AML-193 (cell line): Measurements from ENCODE around the gene SULF2.
A peak's percentile ranks its signal among the peaks of the same experiment; 100 is the strongest.

ENCODE experiments used
- DNase-seq, 2 experiments: peaks; one replicate each; lab custom pipeline; 2025; lab: John Stamatoyannopoulos, UW

The SULF2 gene

DNA sequence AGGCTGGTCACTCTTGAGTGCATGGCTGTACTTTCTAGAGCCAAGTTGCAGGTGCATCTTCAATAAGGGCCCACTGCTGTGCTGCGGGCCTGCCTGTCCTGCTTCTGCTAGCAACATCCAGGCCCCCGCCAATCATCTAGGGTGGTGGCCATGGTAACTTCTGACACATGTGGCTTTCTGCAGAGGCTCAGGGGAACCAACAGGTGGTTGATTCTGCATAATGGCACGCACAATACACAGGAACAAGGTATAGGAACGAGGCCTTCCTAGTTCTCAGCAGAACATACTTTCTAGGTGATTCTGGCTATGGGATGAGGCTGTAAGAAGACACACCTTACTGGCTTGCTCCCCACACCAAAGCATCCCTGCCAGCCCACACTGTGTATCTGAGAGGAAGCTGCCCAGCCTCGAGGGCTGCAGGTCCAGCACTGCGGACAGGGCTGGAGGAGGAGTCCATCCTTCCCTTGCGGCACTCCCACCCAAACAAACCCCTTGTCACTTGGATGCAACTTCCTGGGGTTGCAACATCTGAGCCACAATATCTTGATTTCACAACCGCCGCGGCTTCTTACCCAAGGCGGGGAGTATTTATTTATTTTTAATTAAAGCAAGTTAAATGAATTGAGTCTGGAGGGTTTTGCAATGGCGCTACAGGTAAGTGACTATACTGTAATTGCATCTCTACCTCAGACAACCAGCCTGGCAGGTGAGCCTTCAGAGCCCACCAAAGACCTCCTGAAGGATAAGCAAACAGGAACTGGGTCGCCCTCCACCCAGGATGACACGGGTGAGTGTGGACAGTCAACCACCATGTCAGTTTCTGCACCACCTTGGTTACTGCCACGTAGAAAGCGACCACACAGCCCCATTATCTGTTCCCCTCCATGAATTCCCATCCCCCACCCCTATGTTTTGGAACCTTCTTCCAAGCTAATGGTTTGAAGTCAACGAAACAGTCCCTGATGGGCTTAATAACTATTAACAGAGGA lies 49.6 kb downstream of the SULF2 start:
- peak; percentile 79 to 92 for DNase-seq

DNA sequence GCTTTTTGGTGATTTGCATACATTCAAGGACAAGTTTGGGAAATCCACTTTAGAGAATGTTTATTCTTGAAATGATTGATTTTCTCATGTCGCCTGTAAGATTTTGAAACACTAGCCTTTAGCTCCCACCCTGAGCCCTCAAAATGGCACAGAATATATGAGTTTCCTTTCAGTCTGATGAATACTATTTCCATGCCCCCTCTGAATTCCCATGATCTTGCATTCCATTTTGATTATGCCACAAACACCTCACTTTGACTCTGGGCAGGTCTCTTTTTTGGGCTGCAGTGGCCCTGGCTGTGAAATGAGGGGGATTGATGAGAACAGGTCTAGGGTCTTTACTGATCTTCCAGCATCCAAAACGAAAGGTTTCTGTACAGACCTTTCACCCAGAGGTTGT lies 50.4 kb downstream of the SULF2 start:
- no peak for DNase-seq

DNA sequence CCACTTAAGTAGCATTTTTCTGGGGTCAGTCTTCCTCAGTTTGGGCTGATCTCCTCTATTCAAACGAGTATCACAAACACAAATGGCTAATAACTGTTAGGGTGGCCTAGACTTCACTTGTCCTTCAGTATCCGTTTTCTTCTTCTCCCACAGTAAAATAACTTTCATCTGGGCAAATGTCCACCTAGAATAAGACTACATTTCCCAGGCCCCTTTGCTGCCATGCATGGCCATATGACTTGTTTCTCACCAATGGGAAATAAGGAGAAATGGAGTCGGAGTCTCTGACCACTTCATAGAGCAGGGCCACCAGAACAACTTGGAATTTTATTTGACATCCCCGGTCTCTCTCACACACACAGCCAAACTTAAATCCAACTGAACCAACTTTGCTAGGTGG lies 51.4 kb downstream of the SULF2 start:
- no peak for DNase-seq

DNA sequence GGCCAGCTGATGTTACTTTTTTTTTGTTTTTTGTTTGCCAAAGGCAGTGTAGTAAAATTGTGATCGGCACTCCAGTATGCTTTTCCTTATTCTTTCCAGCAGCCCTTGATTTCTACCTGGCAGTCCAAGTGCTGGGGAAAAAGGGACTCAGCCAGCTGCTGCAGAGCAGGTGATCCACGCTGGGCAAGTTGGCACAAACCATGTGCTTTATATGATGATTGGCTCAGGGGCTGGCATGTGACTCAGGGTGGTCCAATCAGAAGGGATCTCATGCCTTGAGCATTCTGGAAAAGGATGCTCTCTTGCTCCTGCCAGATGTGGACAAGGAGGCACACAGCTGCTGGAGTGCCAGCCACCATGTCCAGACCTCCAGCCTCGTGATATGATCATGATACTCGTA lies 54.5 kb downstream of the SULF2 start:
- no peak for DNase-seq

DNA sequence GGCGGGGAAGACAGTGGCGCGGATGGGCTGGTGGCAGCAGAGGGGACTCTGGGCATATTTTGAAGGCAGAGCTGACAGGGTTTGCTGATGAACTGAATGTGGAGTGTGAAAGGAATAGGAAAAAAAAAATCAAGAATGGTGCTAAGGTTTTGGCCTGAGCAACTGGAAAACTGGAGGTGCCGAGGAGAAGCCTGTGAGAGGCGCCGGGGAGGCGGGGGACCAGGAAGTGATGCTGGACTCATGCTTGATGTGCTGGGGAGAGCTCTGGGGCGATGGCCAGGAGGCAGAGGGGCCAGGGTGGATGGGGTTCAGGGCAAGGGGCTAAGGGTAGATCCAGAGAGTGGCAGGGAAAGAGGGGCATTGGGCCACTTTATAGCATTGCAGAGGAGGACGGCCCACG lies 55.8 kb downstream of the SULF2 start:
- no peak for DNase-seq

DNA sequence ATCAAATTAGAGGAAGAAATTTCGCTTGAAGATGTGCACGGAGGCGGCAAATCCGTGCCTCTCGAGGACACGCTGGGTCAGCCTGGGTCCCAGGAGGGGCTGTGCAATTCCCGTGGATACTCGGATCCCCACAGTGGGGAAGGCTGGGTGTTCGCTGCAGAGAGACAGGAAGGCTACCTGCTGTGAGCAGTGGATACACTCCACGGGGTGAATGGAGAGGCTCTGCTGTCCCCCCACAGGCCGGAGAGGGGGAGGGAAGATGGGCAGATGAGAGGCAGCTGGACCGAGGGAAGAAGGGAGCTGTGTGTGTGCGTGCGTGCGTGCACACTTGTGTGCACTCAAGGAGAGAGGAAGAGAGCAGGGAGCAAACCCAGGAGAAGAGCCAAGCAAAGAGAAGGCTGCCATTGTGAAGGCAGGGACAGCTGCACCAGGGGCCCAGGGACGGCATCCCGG lies 57.3 kb downstream of the SULF2 start:
- DNase-seq, result no peak

DNA sequence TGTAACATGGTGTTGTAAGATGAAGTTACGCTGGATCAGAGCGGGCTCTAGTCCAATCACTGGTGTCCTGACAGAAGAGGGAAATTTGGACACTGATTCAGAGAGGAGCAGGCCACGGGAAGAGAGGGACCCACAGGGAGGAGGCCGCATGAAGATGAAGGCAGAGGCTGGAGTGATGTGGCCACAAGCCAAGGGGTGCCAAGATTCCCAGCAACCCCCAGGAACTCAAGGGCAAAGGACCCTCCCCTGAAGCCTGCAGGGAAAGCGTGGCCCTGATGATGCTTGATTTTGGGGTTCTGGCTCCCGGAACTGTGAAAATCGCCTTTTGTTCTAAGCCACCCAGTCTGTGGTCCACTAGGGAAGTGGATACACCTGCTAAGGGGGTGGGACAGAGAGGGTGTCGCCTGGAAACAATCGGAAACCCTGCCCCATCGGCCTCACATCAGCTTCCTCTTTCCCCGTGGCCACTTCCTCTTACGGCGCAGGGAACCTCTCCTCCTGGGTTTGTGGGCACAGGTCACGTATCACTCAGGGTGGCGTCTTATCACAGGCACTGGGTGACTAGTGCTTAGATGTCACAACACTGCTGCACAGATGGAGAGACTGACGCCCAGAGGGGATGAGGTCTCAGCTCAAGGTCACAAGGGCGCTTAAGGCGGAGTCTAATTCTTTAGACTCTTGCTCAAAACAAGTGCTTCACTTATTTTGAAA lies 58.0 kb downstream of the SULF2 start:
- DNase-seq, result peak; percentile 98 to 99

DNA sequence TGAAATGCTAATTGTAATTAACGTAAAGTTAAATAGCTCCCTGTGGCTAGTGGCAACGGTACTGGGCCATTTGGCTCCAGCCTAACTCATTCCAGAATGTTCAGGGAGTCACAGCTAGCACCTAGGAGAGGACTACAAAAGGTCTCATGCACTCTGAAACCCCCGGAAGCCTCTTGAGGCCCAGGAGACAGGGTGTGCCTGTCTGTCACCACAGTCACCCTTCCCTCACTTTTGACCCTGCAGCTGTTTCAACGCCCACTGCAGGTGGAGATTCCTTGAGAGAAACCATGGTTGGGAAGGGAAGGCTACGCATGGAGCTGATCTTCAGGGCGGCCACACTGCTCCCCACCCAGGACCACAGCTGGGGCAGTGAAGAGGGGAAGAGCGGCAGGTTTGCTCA lies 58.6 kb downstream of the SULF2 start:
- no peak for DNase-seq

DNA sequence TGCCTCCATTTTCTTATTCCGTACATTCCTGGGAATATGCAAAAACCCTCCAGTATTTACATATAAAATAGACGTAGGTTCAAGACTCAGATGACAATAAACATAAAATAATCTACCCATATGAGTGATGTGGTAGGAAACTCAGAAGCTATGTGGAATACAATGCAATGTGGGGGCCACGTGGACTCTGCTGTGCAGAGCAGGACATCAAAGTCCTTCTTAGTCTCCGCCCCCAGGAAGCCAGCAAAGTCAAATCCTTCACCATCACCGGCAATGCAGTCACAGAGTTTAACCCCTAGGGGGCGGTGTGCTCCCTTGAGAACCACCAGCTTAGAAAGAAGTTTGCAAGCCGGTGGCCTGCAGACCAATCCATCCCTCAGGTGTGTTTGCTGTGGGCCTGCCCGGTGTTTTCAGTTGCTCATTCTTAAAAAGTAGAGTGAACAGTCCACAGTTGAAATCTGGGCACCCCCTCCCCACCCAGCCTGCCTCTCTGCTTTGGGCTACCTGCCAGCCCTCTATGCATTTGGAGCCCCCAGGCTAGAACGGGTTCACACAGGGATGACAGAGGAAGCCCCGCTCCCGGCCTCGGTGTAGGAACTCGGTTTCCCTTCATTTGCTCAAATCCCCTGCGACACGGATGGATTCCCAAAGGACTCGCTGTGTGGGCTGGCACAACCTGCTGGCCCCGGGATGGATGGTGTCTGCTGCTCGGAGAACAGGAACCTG lies 59.9 kb downstream of the SULF2 start:
- peak; percentile 77 to 80 for DNase-seq

DNA sequence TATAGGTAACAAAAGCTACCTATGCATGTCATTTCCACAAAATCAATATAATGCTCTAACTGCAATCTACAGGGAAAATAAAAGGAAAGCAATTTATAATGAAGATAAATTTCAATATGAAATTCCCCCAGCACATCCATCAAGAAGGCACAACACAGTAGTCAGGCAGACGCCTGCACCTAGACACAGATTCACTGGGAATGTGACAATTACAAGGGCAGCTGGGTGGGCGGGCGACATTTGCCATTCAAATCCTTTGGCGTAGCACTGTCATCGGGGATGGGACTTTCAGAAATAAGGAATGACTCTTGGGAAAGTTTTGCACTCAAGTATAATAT lies 60.4 kb downstream of the SULF2 start:
- no peak for DNase-seq

DNA sequence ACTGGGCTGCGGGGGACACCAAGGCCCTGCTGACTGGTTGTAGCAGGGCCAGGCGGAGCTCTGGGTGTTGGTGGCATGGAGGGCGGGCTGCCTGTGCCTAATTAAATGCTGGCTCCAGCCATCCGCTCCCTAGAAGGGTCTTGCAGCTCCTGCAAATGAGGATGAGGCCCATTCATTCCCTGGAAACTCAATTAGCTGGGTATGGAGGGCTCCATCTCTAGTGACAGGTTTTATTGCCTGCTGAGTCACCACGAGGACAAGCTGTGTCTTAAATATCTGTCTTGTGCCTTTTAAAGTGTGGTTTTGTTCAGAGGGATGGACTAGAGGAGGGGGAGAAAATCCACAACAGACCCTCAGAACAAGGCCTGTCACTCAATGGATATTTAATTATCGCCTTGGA lies 60.9 kb downstream of the SULF2 start:
- no peak for DNase-seq

DNA sequence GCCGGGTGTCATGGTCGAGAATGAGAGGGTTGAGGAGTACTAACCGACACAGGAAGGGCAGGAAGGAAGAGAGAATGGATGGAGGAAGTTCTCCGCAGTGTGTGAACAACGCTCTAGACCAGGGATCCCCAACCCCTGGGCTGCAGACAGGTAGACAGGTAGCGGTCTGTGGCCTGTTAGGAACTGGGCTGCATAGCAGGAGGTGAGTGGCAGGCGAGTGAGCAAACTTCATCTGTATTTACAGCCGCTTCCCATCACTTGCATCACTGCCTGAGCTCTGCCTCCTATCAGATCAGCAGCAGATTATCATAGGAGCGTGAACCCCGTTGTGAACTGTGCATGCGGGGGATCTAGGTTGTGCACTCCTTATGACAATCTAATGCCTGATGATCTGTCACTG lies 62.0 kb downstream of the SULF2 start:
- DNase-seq, result no peak

DNA sequence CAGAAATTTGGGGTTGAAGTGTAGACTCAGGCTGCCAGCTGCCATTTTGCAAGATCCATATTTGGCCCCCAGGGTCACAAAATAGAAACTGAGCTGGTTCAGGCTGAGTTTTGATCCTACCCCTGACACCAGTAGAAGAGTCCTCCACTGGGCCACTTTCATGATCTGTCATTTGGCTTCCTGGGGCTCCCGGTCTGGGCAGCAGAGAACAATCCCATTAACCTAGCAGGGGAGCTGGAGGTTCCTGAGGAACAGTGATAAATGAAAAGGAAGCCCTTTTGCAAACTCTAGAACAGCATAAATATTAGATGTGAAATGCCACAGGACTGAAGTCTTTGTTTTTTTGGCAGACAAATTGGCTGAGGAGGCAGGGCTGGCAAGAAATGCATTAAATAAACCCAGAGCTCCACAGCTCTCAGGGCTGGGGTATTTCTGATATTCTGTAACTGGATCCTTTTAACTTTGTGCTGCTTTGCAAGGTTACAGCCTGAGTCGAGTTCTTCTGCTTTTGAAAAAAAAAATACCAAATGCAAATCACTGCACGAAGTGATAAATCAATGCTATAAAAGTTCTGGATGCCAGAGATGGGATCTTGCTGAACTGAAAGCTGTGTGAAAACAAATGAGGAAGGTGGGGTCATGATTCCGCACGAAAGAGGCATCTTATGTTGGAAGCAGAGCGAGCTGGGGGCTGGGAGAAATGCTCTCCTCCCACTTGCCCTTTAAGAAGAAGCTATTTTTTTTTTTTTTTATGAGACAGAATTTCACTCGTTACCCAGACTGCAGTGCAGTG lies 64.4 kb downstream of the SULF2 start:
- DNase-seq, result no peak

DNA sequence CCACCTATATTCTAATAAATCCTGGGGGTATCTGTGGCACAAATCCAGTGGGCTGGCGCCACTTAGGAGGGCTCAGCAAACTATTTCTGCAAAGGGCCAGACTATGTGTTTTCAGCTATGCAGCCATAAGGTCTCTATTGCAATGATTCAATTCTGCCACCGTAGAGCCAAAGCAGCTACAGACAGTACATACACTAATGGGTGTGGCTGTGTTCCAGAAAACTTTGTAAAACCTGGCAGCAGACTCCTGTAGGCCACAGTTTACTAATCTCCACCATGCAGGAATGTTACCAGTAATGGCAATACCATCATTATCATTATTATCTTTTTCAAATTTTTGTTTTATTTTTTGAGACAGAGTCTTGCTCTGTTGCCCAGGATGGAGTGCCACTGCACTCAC lies 65.7 kb downstream of the SULF2 start:
- no peak for DNase-seq

DNA sequence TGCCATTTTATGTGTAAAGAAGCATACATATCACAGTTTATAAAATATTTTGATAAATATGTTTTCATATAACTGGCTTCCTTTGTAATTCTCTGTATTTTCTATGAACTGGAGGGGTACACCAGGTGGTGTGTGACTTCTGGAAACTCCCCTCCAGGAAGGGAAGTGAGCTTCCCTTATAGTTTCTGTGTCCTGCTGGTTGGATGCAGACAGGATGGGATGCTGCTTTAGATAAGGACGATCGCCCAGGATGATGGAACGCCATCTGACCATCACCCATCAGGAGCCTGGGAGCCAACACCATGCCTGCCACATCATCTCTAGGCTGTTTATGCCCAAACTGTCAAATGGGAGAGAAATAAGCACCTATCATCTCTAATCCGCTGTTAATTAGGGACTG lies 66.1 kb downstream of the SULF2 start:
- no peak for DNase-seq

DNA sequence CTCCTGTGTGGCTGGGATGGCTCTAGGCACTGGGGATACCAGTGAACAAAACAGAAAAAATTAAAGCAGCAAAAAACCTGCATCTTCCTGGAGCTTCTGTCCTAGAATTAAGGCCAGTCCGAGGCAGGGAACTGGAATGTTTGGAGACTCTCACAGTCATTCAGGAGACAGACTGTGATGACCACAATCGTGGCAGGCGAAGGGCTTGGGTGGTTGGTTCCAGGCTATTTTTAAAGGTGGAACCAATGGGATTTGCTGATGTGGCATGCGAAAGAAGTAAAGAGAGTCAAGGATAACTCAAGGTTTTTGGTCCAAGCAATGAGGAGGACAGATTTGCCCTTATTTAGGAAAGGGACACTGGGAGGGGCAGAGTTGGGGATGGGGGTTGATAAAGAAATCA lies 66.9 kb downstream of the SULF2 start:
- DNase-seq, result no peak

DNA sequence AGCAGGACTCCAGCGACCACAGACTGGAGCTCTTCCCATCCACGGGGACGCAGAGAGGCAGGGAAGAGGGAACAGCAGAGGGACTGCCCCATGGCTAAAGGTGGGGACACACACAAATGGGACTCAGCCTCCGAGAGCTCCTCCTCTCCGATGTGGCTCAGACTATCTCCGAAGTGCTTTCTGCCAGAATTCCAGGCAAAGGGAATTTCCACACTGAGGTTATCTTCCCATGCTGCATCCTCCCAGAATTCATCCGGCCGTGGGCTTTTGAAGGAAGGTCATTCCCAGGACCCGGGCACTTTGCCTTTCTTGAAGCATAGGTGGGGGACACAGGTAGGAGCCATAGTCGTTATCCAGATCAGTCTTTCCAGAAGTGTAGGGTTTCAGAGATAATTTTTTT lies 67.9 kb downstream of the SULF2 start:
- DNase-seq, result no peak

DNA sequence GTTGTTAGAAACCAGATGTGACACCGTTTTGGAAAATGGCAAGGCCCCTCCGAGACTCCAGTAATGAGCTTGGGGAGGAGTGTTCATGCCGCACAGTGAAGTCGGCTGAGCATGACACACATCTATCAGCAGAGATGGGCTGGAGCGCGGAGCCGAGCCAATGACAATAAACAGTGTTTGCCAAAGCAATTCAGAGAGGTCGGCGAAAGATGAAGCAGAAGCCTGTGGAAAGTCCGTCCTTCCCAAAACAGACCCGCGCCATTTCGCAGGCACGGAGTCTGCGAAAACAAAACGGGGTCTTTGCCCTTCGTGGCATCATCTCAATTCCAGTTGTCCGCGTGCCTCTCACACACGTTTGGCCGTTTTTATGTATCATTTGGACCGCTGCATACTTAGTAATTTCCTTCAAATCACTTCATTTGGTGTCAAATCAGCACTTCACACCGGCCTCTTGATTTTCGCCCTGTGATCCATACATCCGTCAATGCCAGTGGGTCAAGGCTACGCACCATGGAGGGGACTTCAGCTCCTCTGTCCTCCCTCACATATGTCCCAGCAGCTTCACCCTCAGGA lies 71.3 kb downstream of the SULF2 start:
- DNase-seq, result no peak

DNA sequence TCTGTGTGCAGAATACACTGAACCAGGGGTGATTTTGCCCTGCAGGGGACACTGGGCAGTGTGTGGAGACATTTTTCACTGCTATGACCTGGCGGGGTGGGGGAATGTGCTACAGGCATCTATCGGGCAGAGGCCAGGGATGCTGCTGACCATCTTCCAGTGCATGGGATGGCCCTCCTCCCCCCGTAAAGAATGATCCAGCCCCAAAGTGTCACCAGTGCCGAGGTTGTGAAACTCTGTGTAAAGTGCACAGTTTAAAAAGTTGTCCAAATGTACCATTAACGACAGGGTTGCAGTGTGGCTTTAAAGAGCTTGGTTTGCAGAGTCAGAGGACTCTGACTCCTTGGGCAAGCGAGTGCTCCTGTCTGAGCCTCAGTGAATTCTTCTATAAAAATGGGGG lies 72.1 kb downstream of the SULF2 start:
- DNase-seq, result no peak

DNA sequence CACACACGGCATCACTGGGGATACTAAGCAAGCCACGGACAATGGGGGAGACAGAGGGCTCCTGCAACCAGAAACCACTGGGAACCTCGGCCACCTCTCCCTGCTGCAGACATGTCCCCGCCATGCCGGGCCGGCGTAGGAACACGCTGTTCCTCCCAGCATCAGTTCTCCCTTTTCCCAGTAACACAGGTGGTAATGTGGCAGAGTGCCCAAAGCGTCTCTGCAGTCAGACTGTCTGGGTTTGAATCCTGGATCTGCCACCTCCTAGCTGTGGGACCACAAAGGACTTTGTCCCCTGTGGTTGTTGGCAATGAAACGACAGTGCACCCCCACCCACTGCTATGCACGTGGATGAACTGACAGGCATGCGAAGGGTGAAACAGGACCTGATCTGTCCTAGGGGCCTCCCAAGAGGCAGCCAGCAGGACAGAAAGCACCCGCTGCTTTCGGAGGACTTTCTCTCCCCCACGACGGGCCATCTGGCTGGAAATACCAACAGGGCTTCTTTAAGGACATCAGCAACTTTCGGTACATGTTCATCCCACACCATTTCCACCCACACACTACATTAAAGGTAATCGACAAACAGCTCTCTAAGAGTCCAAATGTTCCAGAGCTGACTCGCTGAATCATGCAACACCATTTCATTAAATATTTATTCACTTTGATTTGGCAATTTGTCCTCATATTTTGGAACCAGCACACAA lies 74.1 kb downstream of the SULF2 start:
- DNase-seq, result no peak

DNA sequence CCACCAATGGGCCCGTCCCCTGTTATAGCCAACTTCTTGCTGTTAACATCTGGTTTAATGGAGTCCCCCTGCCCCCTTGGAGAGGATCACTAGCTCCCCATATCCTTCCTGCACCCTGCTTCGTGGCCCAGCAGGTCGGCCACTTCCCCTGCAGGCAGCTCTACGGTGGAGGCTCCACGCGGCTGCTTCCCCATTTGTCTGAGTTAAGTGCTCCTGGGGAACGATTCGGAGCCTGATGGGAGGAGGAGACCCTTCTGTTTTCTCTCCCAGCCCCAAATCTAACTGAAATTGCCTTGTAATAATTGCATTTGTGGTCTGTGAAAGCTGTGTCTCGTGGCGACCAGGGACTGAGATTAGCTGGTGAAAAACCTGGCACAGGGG lies 74.6 kb downstream of the SULF2 start:
- DNase-seq, result no peak
